Neural cell (in vitro differentiated cells): ENCODE measurements around the gene NDE1. TPM values are rescaled to one million over a fixed set of nuclear protein-coding genes. Genes with fewer than 3 reads are reported as not detected.

Experiments
- H2AFZ ChIP-seq: fragments of 200-600, 300-800 bp; sonication (generic), shearing (Covaris generic); 2 replicates; pipeline ENCODE4 v1.6.0; 2014; ENCODE audit warnings: low read depth, mild to moderate bottlenecking, antibody characterized with exemption, low read length, moderate library complexity
- H3F3A ChIP-seq: fragments of 200-600 bp; shearing (Covaris generic); 2 replicates; pipeline ENCODE4 v1.6.1; 2016; ENCODE audit warnings: mild to moderate bottlenecking, moderate library complexity, mixed read lengths, antibody characterized with exemption, low read length; ENCODE audit not compliant: insufficient read depth, poor library complexity, severe bottlenecking
- H3K27ac ChIP-seq: fragments of 200-600, 300-800 bp; sonication (generic), shearing (Covaris generic); 2 replicates; pipeline ENCODE4 v1.5.1; 2014; ENCODE audit warnings: mild to moderate bottlenecking, low read length, moderate library complexity
- H3K27me3 ChIP-seq: fragments of 300-800, 200-600 bp; sonication (generic), shearing (Covaris generic); 2 replicates; pipeline ENCODE4 v1.6.0; 2014; ENCODE audit warnings: mild to moderate bottlenecking, low read depth, low read length, moderate library complexity; ENCODE audit not compliant: insufficient read depth
- H3K36me3 ChIP-seq: fragments of 300-800, 200-600 bp; sonication (generic), shearing (Covaris generic); 2 replicates; pipeline ENCODE4 v1.5.1; 2014; ENCODE audit warnings: mild to moderate bottlenecking, antibody characterized with exemption, low read length, moderate library complexity; ENCODE audit not compliant: insufficient read depth
- H3K4me2 ChIP-seq: fragments of 300-800, 200-600 bp; sonication (generic), shearing (Covaris generic); 2 replicates; pipeline ENCODE4 v1.6.0; 2014; ENCODE audit warnings: mild to moderate bottlenecking, low read length
- H3K4me3 ChIP-seq: fragments of 300-800, 200-600 bp; sonication (generic), shearing (Covaris generic); 2 replicates; pipeline ENCODE4 v1.5.1; 2014; ENCODE audit warnings: mild to moderate bottlenecking, low read length, moderate library complexity
- H3K79me2 ChIP-seq: fragments of 200-600 bp; shearing (Covaris generic); replicated peaks from 2 replicates; pipeline ENCODE4 v1.6.0; 2014; ENCODE audit warnings: mild to moderate bottlenecking, low read length, moderate library complexity; ENCODE audit not compliant: insufficient read depth
- H3K9ac ChIP-seq: fragments of 300-800, 200-600 bp; sonication (generic), shearing (Covaris generic); 2 replicates; pipeline ENCODE4 v1.6.1; 2016; ENCODE audit warnings: mild to moderate bottlenecking, low read length, mixed read lengths
- H3K9me2 ChIP-seq: fragments of 200-600 bp; shearing (Covaris generic); 2 replicates; pipeline ENCODE4 v1.6.1; 2016; ENCODE audit warnings: mild to moderate bottlenecking, low read length, mixed read lengths; ENCODE audit not compliant: insufficient read depth
- H3K9me3 ChIP-seq: fragments of 200-600, 300-800 bp; sonication (generic), shearing (Covaris generic); 2 replicates; pipeline ENCODE4 v1.6.1; 2016; ENCODE audit warnings: mild to moderate bottlenecking, mixed run types, low read length, moderate library complexity, mixed read lengths
- H4K20me1 ChIP-seq: fragments of 200-600 bp; shearing (Covaris generic); 2 replicates; pipeline ENCODE4 v1.6.1; 2016; ENCODE audit warnings: mild to moderate bottlenecking, mixed run types; ENCODE audit not compliant: insufficient read depth
- EP300 ChIP-seq: fragments of 450-650 bp; conservative IDR thresholded peaks from 2 replicates; pipeline ENCODE4 v1.6.1; 2014; ENCODE audit warnings: antibody characterized with exemption, mild to moderate bottlenecking, moderate library complexity; ENCODE audit not compliant: poor library complexity, severe bottlenecking
- POLR2AphosphoS5 ChIP-seq: IDR thresholded peaks from 2 replicates; pipeline ENCODE4 v1.6.1; 2012
- RAD21 ChIP-seq: fragments of 450-650 bp; conservative IDR thresholded peaks from 2 replicates; pipeline ENCODE4 v1.6.1; 2014; ENCODE audit warnings: antibody characterized with exemption, mild to moderate bottlenecking, moderate library complexity
- SMC3 ChIP-seq: fragments of 450-650 bp; conservative IDR thresholded peaks from 2 replicates; pipeline ENCODE4 v1.6.1; 2014; ENCODE audit warnings: antibody characterized with exemption, mild to moderate bottlenecking, moderate library complexity; ENCODE audit not compliant: poor library complexity
- TAF1 ChIP-seq: IDR thresholded peaks from 2 replicates; pipeline ENCODE4 v1.6.1; 2012; ENCODE audit warnings: low read depth
- polyA plus RNA-seq: library from polyadenylated mRNA; depleted of rRNA; stranded (reverse); fragments of >200 nt; gene quantifications from 2 replicates; pipeline ENCODE4 v1.2.3, GENCODE V29; 2014
- TF ChIP-seq, protein P1 (sequence below): fragments of 450-650 bp; IDR thresholded peaks from 2 replicates; pipeline ENCODE4 v1.5.1; 2014; ENCODE audit warnings: antibody characterized with exemption, mild to moderate bottlenecking, moderate library complexity; ENCODE audit not compliant: poor library complexity, severe bottlenecking

The NDE1 gene
- polyA plus RNA-seq, 1 donor from 2014 or later = not detected

- no peak overlapping the region for H3K4me2 ChIP-seq
- H3K9ac ChIP-seq = no peak overlapping the region
- H3K4me3 ChIP-seq = no peak overlapping the region
- H2AFZ ChIP-seq = no peak overlapping the region
- no peaks in the 10 kb centered on the region for H3K79me2 ChIP-seq
- H3K27ac ChIP-seq = no peak overlapping the region
- H3K36me3 ChIP-seq = no peaks in the 10 kb centered on the region
- no peaks in the 10 kb centered on the region for H3F3A ChIP-seq
- no peaks in the 10 kb centered on the region for H4K20me1 ChIP-seq
- H3K27me3 ChIP-seq = no peaks in the 10 kb centered on the region
- H3K9me3 ChIP-seq = no peaks in the 10 kb centered on the region
- no peaks in the 10 kb centered on the region for H3K9me2 ChIP-seq
- no peak for TF ChIP-seq SMC3
- TF ChIP-seq, protein P1, sequence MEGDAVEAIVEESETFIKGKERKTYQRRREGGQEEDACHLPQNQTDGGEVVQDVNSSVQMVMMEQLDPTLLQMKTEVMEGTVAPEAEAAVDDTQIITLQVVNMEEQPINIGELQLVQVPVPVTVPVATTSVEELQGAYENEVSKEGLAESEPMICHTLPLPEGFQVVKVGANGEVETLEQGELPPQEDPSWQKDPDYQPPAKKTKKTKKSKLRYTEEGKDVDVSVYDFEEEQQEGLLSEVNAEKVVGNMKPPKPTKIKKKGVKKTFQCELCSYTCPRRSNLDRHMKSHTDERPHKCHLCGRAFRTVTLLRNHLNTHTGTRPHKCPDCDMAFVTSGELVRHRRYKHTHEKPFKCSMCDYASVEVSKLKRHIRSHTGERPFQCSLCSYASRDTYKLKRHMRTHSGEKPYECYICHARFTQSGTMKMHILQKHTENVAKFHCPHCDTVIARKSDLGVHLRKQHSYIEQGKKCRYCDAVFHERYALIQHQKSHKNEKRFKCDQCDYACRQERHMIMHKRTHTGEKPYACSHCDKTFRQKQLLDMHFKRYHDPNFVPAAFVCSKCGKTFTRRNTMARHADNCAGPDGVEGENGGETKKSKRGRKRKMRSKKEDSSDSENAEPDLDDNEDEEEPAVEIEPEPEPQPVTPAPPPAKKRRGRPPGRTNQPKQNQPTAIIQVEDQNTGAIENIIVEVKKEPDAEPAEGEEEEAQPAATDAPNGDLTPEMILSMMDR = no peak
- no peak for TF ChIP-seq RAD21
- no peak for TF ChIP-seq POLR2AphosphoS5
- TF ChIP-seq TAF1 = no peak
- no peak for TF ChIP-seq EP300
These were observed 65.2 kb downstream of the NDE1 start for GRCh38 chr16:15715221-15715620.

GRCh38 chr16:15716694-15717447, 66.8 kb downstream of the NDE1 start:
- TF ChIP-seq SMC3 = no peak
- Histone ChIP-seq H3K36me3 (no peaks in the 10 kb centered on the region), H3K27me3 (no peaks in the 10 kb centered on the region), H3K79me2 (no peaks in the 10 kb centered on the region), H3K27ac (no peak overlapping the region), H3K4me2 (no peak overlapping the region), H3K9me2 (no peaks in the 10 kb centered on the region), H3K4me3 (no peak overlapping the region), H3K9ac (no peak overlapping the region), H3K9me3 (no peaks in the 10 kb centered on the region), H4K20me1 (no peaks in the 10 kb centered on the region), H3F3A (no peaks in the 10 kb centered on the region), H2AFZ (no peak overlapping the region)

GRCh38 chr16:15721018-15721417, 71.0 kb downstream of the NDE1 start:
- Histone ChIP-seq H3K9me3 (no peaks in the 10 kb centered on the region), H2AFZ (no peak overlapping the region), H4K20me1 (no peaks in the 10 kb centered on the region), H3K27me3 (no peaks in the 10 kb centered on the region), H3K9me2 (no peaks in the 10 kb centered on the region), H3K4me2 (no peak overlapping the region), H3K36me3 (peaks cover 3% of the 10 kb centered on the region), H3K27ac (no peak overlapping the region), H3F3A (no peaks in the 10 kb centered on the region), H3K4me3 (no peak overlapping the region), H3K9ac (no peak overlapping the region), H3K79me2 (no peaks in the 10 kb centered on the region)
- TF ChIP-seq TAF1 = no peak
- TF ChIP-seq, protein P1 = no peak
